ENCODE results near the gene HTT. TPM values are rescaled to one million over a fixed set of nuclear protein-coding genes. Genes with fewer than 3 reads are reported as not detected.

The HTT gene
- 480 and 510 TPM in 2 replicates for total RNA-seq (2013; cell fraction: nucleolus; rRNA removed)
- 46.5 and 47.3 TPM in 2 replicates for total RNA-seq (2014; rRNA removed)
- 61.4 and 62.0 TPM in 2 replicates for total RNA-seq (2014; rRNA removed; fragmentation: Illumina TruSeq; extraction: Trizol)
- total RNA-seq (2021): 108 and 112 TPM in 2 replicates
- 28.8 TPM for polyA plus RNA-seq (2011; ENCODE audit: low read depth)
- 37.7 and 37.9 TPM in 2 replicates for polyA plus RNA-seq (2011; rRNA removed)
- polyA plus RNA-seq (2011; cell fraction: cytosol; rRNA removed): 45.3 and 49.6 TPM in 2 replicates
- 117 and 129 TPM in 2 replicates for polyA plus RNA-seq (2011; cell fraction: nucleus; rRNA removed)
- 60.4 and 62.6 TPM in 2 replicates for polyA plus RNA-seq (2012)
- 113 and 203 TPM in 2 replicates for polyA plus RNA-seq (2014; fragmentation: Illumina TruSeq; extraction: Trizol)
- 1 to 10 TPM; 3.3 to 3.6 TPM for polyA plus RNA-seq (2014; fragmentation: Nextera tagmentation; extraction: Ambion mirVana)
- polyA plus RNA-seq (2014; rRNA removed): 51.0 and 55.2 TPM in 2 replicates
- polyA plus RNA-seq (2016; fragmentation: Nextera tagmentation; extraction: Ambion mirVana): 10 to 100 TPM; 19.4 to 39.2 TPM
- polyA minus RNA-seq (2011; rRNA and poly(A)+ RNA removed): 206 and 215 TPM in 2 replicates
- polyA minus RNA-seq (2011; cell fraction: cytosol; rRNA and poly(A)+ RNA removed): 62.9 and 84.7 TPM in 2 replicates
- polyA minus RNA-seq (2011; cell fraction: nucleus; rRNA and poly(A)+ RNA removed): 129 and 214 TPM in 2 replicates
- Bru-seq, nascent RNA: percentile 87 among the genes with signal in this experiment
- percentile 92 among the genes with signal in this experiment for BruChase-seq, experiment 1, labeled RNA remaining after a 6-hour chase
- percentile 88 among the genes with signal in this experiment for BruChase-seq, experiment 2, labeled RNA remaining after a 2-hour chase
- long read RNA-seq, experiment 1, partial matches to known transcripts: 1 of 2 reads
- long read RNA-seq, experiment 1, other reads (novel, unspliced or antisense): 1 of 2 reads
- long read RNA-seq, experiment 2, partial matches to known transcripts: 27 of 37 reads
- long read RNA-seq, experiment 2, other reads (novel, unspliced or antisense): 10 of 37 reads

- Histone ChIP-seq H3K27ac (ENCODE audit: control insufficient read depth, insufficient read depth) (peak within 1 kb of the TSS; percentile 94), H3K4me2 (ENCODE audit: control insufficient read depth, insufficient read depth) (peak within 1 kb of the TSS; percentile 94), H3K27me3 (replicated peaks in 1 of 2; ENCODE audit: control insufficient read depth in 2 of 2, insufficient read depth in 2 of 2, low read length in 1 of 2) (no peaks in the 10 kb centered on the region), H3K36me3 (ENCODE audit: control insufficient read depth in 2 of 2, insufficient read depth in 2 of 2, low read length in 1 of 2) (no peaks in the 10 kb centered on the region), H3K9me3 (replicated peaks; ENCODE audit: control insufficient read depth, insufficient read depth, low read length) (no peaks in the 10 kb centered on the region), H2AFZ (ENCODE audit: control insufficient read depth, low read depth, low read length) (peak within 1 kb of the TSS; percentile 99), H3K9ac (ENCODE audit: control insufficient read depth, insufficient read depth, low read length) (peak within 1 kb of the TSS; percentile 93), H4K20me1 (ENCODE audit: control insufficient read depth, insufficient read depth) (no peaks in the 10 kb centered on the region), H3K79me2 (ENCODE audit: control insufficient read depth, insufficient read depth, low read length) (peaks cover 42% of the 10 kb centered on the region), H3K4me3 (peak within 1 kb of the TSS; percentile 100), H3K4me1 (ENCODE audit: control insufficient read depth, insufficient read depth, low read length) (peaks cover 8% of the 10 kb centered on the region)
- no TSS peak for BruUV-seq (replicated peaks)
- ChIA-PET POLR2A (interaction anchor here (1.2 to 2.7 kb wide), 4 partner anchors 9 to 138 kb away, joined by 4 to 7 read pairs (median 6); no protein-coding TSS in a partner anchor), CTCF (no interaction called here), SMC1A (ENCODE audit: uncharacterized antibody, unreplicated experiment) (no interaction called here), RAD21 (ENCODE audit: unreplicated experiment) (interaction anchor here (0.7 kb wide), 1 partner anchor 32 kb away, joined by 3 read pairs; no protein-coding TSS in a partner anchor)
- intact Hi-C loops (cut with micrococcal nuclease; ENCODE audit: unreplicated experiment) (loop anchor here (10.0 kb wide), 1 partner anchor 809 kb away; the partner anchor contains the start of gene MXD4), in situ Hi-C loops (cut with MboI) (no loop called here)
- WGBS (ENCODE audit: insufficient coverage, insufficient replicate concordance, low lambda C conversion rate, missing lambda C conversion rate): 1% methylated on average over 51 of the region's 81 CpGs
- DNase-seq (ENCODE audit: low read depth, low spot score) (peak; percentile 68), FAIRE-seq (peak; percentile 73), ATAC-seq (peak; percentile 76)
- no peak for TF ChIP-seq CEBPB (IDR thresholded peaks at IDR 0.05; ENCODE audit: borderline replicate concordance in 1 of 2, low read depth in 2 of 2, low read length in 2 of 2)
- 0 out of 2 replicates have a peak, but pooled peaks have one; percentile 3 for TF ChIP-seq REST (IDR thresholded peaks at IDR 0.05; ENCODE audit: low read depth, low read length)
- TF ChIP-seq MAX (IDR thresholded peaks at IDR 0.05; ENCODE audit: low read depth, low read length): 0 out of 2 replicates have a peak, but pooled peaks have one; percentile 36
- peak; percentile 6 to 17; a peak in 2 of 4 replicates for TF ChIP-seq BHLHE40 (IDR thresholded peaks at IDR 0.05; ENCODE audit: borderline replicate concordance in 1 of 2, low read depth in 2 of 2, low read length in 1 of 2)
- 0 out of 2 replicates have a peak, but pooled peaks have one; percentile 59 for TF ChIP-seq RB1 (IDR thresholded peaks at IDR 0.05; ENCODE audit: borderline replicate concordance)
- TF ChIP-seq EP300 (IDR thresholded peaks at IDR 0.05; ENCODE audit: borderline replicate concordance in 1 of 2, control insufficient read depth in 1 of 2, low read depth in 2 of 2, low read length in 2 of 2): no peak
- no peak; the same call in 2 of the 3 replicates for TF ChIP-seq POU2F2 (IDR thresholded peaks at IDR 0.05; ENCODE audit: borderline replicate concordance, low read depth, low read length)
- no peak for TF ChIP-seq POLR2AphosphoS2 (IDR thresholded peaks at IDR 0.05; ENCODE audit: low read depth, low read length)
- TF ChIP-seq NBN (IDR thresholded peaks at IDR 0.05): 0 out of 2 replicates have a peak, but pooled peaks have one; percentile 23
- TF ChIP-seq NFYB (IDR thresholded peaks at IDR 0.05; ENCODE audit: insufficient read depth, low read depth, low read length): peak; percentile 87
- no peak for TF ChIP-seq CBX5 (IDR thresholded peaks at IDR 0.05; ENCODE audit: low read depth)
- TF ChIP-seq SIX5 (IDR thresholded peaks at IDR 0.05; ENCODE audit: low read depth, low read length, severe bottlenecking): no peak
- TF ChIP-seq SUPT20H (IDR thresholded peaks at IDR 0.05; ENCODE audit: borderline replicate concordance, control insufficient read depth, low read depth, low read length): no peak
- TF ChIP-seq YBX1 (IDR thresholded peaks at IDR 0.05): no peak
Measured at GRCh38 chr4:3074078-3074845, at the start of gene HTT, which contains the start of gene HTT-AS. TSS of gene HTT (plus strand) at chr4:3074681. CDS start at chr4:3074826, 145 bp downstream. TSS of gene HTT-AS (minus strand) at chr4:3074538.

Data from GM12878 (cell line).